ENCODE measurements around the gene PRR23E.

Gene PRR23E

DNA sequence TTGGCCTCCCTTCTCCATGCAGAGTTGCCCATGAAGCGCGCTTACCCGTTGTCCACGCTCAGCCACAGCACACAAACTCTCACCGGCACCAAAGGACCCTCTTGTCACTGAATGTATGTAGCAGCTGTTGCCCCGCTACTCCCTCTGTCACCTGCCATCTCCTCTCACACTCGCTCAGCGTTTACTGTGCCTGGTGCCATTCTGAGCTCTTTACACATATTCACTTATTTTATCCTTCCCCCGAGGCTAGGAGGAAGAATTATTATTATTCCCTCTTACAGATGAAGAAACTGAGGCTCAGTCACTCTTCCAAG is 41.7 kb upstream of the PRR23E start (continued):
- TF ChIP-seq ZEB2 (tag by site-specific recombination; IDR thresholded peaks at IDR 0.05) = no peak
- no peak for TF ChIP-seq ZNF433 (tag by site-specific recombination; IDR thresholded peaks at IDR 0.05; ENCODE audit: low read depth)
- TF ChIP-seq MEIS1 (CRISPR knock-in tag; IDR thresholded peaks at IDR 0.05; ENCODE audit: borderline replicate concordance) = no peak
- TF ChIP-seq, protein P1, sequence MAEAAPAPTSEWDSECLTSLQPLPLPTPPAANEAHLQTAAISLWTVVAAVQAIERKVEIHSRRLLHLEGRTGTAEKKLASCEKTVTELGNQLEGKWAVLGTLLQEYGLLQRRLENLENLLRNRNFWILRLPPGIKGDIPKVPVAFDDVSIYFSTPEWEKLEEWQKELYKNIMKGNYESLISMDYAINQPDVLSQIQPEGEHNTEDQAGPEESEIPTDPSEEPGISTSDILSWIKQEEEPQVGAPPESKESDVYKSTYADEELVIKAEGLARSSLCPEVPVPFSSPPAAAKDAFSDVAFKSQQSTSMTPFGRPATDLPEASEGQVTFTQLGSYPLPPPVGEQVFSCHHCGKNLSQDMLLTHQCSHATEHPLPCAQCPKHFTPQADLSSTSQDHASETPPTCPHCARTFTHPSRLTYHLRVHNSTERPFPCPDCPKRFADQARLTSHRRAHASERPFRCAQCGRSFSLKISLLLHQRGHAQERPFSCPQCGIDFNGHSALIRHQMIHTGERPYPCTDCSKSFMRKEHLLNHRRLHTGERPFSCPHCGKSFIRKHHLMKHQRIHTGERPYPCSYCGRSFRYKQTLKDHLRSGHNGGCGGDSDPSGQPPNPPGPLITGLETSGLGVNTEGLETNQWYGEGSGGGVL (tag by site-specific recombination; IDR thresholded peaks at IDR 0.05) = no peak

DNA sequence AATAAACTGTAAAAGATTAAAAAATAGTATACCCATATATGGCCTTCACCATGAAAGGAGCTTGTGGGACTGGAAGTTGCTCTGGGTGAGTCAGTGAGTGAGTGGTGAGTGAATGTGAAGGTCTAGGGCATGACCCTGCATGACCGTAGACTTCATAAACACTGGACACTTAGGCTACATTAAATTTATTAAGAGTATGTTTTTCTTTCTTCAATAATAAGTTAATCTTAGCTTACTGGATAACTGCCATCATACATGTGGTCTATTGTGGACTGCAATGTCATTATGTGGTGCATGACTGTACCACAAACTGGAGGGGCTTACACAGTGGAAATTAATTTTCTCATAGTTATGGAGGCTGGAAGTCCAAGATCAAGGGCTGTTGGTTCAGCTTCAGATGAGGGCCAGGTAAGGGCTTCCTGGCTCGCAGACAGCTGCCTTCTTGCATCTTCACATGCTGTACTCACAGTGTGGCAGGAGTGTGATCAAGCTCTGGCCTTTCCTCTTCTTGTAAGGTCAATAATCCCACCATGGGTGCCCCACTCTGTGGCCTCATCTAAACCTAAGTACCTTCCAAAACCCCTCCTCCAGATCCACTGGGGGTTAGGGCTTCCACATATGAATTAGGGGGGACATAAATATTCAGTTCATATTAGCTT is 40.8 kb upstream of the PRR23E start:
- TF ChIP-seq ZIC2 (tag by site-specific recombination; IDR thresholded peaks at IDR 0.05) = no peak
- no peak for TF ChIP-seq GLI2 (tag by site-specific recombination; IDR thresholded peaks at IDR 0.05; ENCODE audit: borderline replicate concordance, low read depth)
- TF ChIP-seq EGR2 (tag by site-specific recombination; IDR thresholded peaks at IDR 0.05; ENCODE audit: low read depth) = no peak
- TF ChIP-seq ZBTB20 (tag by site-specific recombination; IDR thresholded peaks at IDR 0.05) = no peak
- no peak for TF ChIP-seq ZNF707 (tag by site-specific recombination; IDR thresholded peaks at IDR 0.05)
- TF ChIP-seq ZNF555 (tag by site-specific recombination; conservative IDR thresholded peaks at IDR 0.05) = no peak
- TF ChIP-seq, protein P2, sequence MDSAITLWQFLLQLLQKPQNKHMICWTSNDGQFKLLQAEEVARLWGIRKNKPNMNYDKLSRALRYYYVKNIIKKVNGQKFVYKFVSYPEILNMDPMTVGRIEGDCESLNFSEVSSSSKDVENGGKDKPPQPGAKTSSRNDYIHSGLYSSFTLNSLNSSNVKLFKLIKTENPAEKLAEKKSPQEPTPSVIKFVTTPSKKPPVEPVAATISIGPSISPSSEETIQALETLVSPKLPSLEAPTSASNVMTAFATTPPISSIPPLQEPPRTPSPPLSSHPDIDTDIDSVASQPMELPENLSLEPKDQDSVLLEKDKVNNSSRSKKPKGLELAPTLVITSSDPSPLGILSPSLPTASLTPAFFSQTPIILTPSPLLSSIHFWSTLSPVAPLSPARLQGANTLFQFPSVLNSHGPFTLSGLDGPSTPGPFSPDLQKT (IDR thresholded peaks at IDR 0.05; ENCODE audit: borderline replicate concordance, low read depth, low read length) = no peak
- TF ChIP-seq, protein P3, sequence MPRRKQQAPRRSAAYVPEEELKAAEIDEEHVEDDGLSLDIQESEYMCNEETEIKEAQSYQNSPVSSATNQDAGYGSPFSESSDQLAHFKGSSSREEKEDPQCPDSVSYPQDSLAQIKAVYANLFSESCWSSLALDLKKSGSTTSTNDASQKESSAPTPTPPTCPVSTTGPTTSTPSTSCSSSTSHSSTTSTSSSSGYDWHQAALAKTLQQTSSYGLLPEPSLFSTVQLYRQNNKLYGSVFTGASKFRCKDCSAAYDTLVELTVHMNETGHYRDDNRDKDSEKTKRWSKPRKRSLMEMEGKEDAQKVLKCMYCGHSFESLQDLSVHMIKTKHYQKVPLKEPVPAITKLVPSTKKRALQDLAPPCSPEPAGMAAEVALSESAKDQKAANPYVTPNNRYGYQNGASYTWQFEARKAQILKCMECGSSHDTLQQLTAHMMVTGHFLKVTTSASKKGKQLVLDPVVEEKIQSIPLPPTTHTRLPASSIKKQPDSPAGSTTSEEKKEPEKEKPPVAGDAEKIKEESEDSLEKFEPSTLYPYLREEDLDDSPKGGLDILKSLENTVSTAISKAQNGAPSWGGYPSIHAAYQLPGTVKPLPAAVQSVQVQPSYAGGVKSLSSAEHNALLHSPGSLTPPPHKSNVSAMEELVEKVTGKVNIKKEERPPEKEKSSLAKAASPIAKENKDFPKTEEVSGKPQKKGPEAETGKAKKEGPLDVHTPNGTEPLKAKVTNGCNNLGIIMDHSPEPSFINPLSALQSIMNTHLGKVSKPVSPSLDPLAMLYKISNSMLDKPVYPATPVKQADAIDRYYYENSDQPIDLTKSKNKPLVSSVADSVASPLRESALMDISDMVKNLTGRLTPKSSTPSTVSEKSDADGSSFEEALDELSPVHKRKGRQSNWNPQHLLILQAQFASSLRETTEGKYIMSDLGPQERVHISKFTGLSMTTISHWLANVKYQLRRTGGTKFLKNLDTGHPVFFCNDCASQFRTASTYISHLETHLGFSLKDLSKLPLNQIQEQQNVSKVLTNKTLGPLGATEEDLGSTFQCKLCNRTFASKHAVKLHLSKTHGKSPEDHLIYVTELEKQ (tag by site-specific recombination; IDR thresholded peaks at IDR 0.05; ENCODE audit: borderline replicate concordance) = no peak
- no peak for TF ChIP-seq ZFP41 (tag by site-specific recombination; IDR thresholded peaks at IDR 0.05; ENCODE audit: borderline replicate concordance)
- TF ChIP-seq, protein P4, sequence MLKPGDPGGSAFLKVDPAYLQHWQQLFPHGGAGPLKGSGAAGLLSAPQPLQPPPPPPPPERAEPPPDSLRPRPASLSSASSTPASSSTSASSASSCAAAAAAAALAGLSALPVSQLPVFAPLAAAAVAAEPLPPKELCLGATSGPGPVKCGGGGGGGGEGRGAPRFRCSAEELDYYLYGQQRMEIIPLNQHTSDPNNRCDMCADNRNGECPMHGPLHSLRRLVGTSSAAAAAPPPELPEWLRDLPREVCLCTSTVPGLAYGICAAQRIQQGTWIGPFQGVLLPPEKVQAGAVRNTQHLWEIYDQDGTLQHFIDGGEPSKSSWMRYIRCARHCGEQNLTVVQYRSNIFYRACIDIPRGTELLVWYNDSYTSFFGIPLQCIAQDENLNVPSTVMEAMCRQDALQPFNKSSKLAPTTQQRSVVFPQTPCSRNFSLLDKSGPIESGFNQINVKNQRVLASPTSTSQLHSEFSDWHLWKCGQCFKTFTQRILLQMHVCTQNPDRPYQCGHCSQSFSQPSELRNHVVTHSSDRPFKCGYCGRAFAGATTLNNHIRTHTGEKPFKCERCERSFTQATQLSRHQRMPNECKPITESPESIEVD (tag by site-specific recombination; IDR thresholded peaks at IDR 0.05) = no peak
- no peak overlapping the region for H3K4me3 ChIP-seq (ENCODE audit: low read depth, low read length)
- H3K36me3 ChIP-seq (ENCODE audit: control insufficient read depth in 2 of 2, insufficient read depth in 1 of 2, low read length in 2 of 2) = no peaks in the 10 kb centered on the region
- ChIA-PET POLR2A (no interaction called here), CTCF (interaction anchor here (1.5 kb wide), 1 partner anchor 400 kb away, joined by 3 read pairs; no protein-coding TSS in a partner anchor)
- no peaks in the 10 kb centered on the region for H3K4me1 ChIP-seq (ENCODE audit: control insufficient read depth, insufficient read depth, low read length)
- H3K9me3 ChIP-seq (ENCODE audit: control insufficient read depth, insufficient read depth, low read depth, low read length) = no peaks in the 10 kb centered on the region
- H3K27ac ChIP-seq (ENCODE audit: extremely low read depth, low read depth, low read length) = no peak overlapping the region

Data from HEK293 (cell line).